Right atrium auricular region (tissue), 2 donors: ENCODE measurements around the gene MCCC2. TPM values are rescaled to one million over a fixed set of nuclear protein-coding genes. Genes with fewer than 3 reads are reported as not detected.

ENCODE experiments used
- DNase-seq: peaks from one replicate; pipeline ENCODE4 v3.0.0-alpha.2; 2019; ENCODE audit warnings: low spot score
- H3K27ac ChIP-seq, 2 donors: fragments of 200-600 bp; sonication (generic); 1 replicate in 1 of 2; 2 replicates in 1 of 2; pipeline ENCODE4 v1.5.1; 2016 to 2019
- H3K27me3 ChIP-seq, 2 donors: fragments of 200-600 bp; sonication (generic); one replicate each; pipeline versions ENCODE4 v1.5.1 to v1.6.0; 2017 to 2019
- H3K36me3 ChIP-seq: fragments of 200-600 bp; sonication (generic); one replicate; pipeline ENCODE4 v1.5.1; 2016
- H3K4me1 ChIP-seq, 2 donors: fragments of 200-600 bp; sonication (generic); one replicate each; pipeline versions ENCODE4 v1.5.1 to v1.6.0; 2017 to 2019
- H3K4me3 ChIP-seq, 2 donors: fragments of 200-600 bp; sonication (generic); 1 replicate in 1 of 2; 2 replicates in 1 of 2; pipeline ENCODE4 v1.5.1; 2017 to 2019; ENCODE audit warnings: mild to moderate bottlenecking in 1 of 2, moderate library complexity in 1 of 2
- H3K9me3 ChIP-seq, 2 donors: fragments of 200-600 bp; sonication (generic); one replicate each; pipeline ENCODE4 v1.5.1; 2019
- total RNA-seq, 2 donors: library from RNA; depleted of rRNA; stranded (reverse); fragments of >200 nt; gene quantifications; one replicate each; pipeline ENCODE4 v1.1.0, GENCODE V29; 2016
- TF ChIP-seq, protein P1 (sequence below), 2 donors: fragments of 200-600 bp; sonication (generic); IDR thresholded peaks; one replicate each; pipeline ENCODE4 v1.5.1; 2019; ENCODE audit warnings: antibody characterized with exemption in 2 of 2

Gene MCCC2
- total RNA-seq, 2 donors from 2014 or later: 30.7 to 73.6 TPM

DNA sequence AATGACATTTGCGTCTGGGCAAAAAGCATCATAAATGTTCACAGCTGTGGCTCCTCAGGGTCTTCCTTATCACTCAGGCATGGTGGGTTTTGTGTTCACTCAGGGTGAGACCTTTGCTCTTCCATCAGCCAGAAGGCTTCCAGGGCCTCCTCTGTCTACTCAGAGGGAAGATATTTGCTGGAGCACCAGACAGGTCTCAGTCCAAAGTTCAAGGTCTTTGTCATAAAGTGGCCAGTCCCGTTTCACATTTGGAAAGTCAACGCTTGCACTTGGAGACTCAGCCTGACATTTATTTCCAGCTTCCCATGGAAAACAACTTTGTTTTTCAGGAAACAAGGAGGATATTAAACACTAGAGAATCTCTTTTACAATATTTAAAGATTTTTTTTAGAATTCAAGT is 119.8 kb downstream of the MCCC2 start:
- H3K27ac ChIP-seq: no peak overlapping the region
- H3K4me1 ChIP-seq: no peaks in the 10 kb centered on the region
- H3K9me3 ChIP-seq: no peaks in the 10 kb centered on the region
- H3K27me3 ChIP-seq: peaks cover 0 to 2% of the 10 kb centered on the region in 2 donors
- H3K4me3 ChIP-seq: no peak overlapping the region
- TF ChIP-seq, protein P1, sequence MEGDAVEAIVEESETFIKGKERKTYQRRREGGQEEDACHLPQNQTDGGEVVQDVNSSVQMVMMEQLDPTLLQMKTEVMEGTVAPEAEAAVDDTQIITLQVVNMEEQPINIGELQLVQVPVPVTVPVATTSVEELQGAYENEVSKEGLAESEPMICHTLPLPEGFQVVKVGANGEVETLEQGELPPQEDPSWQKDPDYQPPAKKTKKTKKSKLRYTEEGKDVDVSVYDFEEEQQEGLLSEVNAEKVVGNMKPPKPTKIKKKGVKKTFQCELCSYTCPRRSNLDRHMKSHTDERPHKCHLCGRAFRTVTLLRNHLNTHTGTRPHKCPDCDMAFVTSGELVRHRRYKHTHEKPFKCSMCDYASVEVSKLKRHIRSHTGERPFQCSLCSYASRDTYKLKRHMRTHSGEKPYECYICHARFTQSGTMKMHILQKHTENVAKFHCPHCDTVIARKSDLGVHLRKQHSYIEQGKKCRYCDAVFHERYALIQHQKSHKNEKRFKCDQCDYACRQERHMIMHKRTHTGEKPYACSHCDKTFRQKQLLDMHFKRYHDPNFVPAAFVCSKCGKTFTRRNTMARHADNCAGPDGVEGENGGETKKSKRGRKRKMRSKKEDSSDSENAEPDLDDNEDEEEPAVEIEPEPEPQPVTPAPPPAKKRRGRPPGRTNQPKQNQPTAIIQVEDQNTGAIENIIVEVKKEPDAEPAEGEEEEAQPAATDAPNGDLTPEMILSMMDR (IDR thresholded peaks at IDR 0.05): no peak
- H3K36me3 ChIP-seq: no peaks in the 10 kb centered on the region
- no peak for DNase-seq

Other genes with a start within 250 kb of the MCCC2 start
- gene BDP1, start 131.7 kb upstream of the MCCC2 start, total RNA-seq: 10 to 100 TPM; 11.8 to 20.1 TPM
- gene CARTPT, start 131.9 kb downstream of the MCCC2 start, total RNA-seq: not detected